Fibroblast of lung (primary cell): ENCODE results near the gene ATRN. TPM values are rescaled to one million over a fixed set of nuclear protein-coding genes. Genes with fewer than 3 reads are reported as not detected.

Experiments used
- DNase-seq, 2 donors: peaks; one replicate each; pipeline versions ENCODE4 v3.0.0 to v3.0.0-alpha.2; 2010; ENCODE audit warnings: low read depth in 2 of 2
- H2AFZ ChIP-seq: 2 replicates; pipeline ENCODE4 v1.5.1; 2012; ENCODE audit warnings: low read length, control low read depth, inconsistent platforms
- H3K27ac ChIP-seq: 2 replicates; pipeline ENCODE4 v1.5.1; 2011; ENCODE audit warnings: low read length, control low read depth; ENCODE audit not compliant: insufficient read depth
- H3K27me3 ChIP-seq: 2 replicates; pipeline ENCODE4 v1.5.1; 2011; ENCODE audit warnings: mild to moderate bottlenecking, low read length; ENCODE audit not compliant: control insufficient read depth, insufficient read depth
- H3K36me3 ChIP-seq: 2 replicates; pipeline ENCODE4 v1.5.1; 2011; ENCODE audit warnings: low read length; ENCODE audit not compliant: control insufficient read depth, insufficient read depth
- H3K4me1 ChIP-seq: 2 replicates; pipeline ENCODE4 v1.5.1; 2011; ENCODE audit warnings: low read length; ENCODE audit not compliant: control insufficient read depth, insufficient read depth; ENCODE audit errors: extremely low read depth
- H3K4me2 ChIP-seq: 2 replicates; pipeline ENCODE4 v1.5.1; 2011; ENCODE audit warnings: low read length, control low read depth; ENCODE audit not compliant: insufficient read depth; ENCODE audit errors: extremely low read depth
- H3K4me3 ChIP-seq, 4 experiments: fragments of 200-600 bp in 1 of 4; sonication (generic) in 1 of 4; replicated peaks in 1 of 4; 2 replicates each; pipeline ENCODE4 v1.5.1; 2011 to 2016; ENCODE audit warnings: low read length in 4 of 4, low read depth in 3 of 4, mild to moderate bottlenecking in 3 of 4, control low read depth in 2 of 4, inconsistent platforms in 1 of 4, mixed read lengths in 1 of 4; ENCODE audit not compliant: insufficient read depth in 1 of 4; ENCODE audit errors: control extremely low read depth in 1 of 4
- H3K79me2 ChIP-seq: 2 replicates; pipeline ENCODE4 v1.5.1; 2012; ENCODE audit warnings: mild to moderate bottlenecking, low read length, inconsistent platforms; ENCODE audit not compliant: control insufficient read depth, insufficient read depth
- H3K9ac ChIP-seq: 2 replicates; pipeline ENCODE4 v1.5.1; 2011; ENCODE audit warnings: mild to moderate bottlenecking, low read length, control low read depth; ENCODE audit not compliant: insufficient read depth
- H3K9me3 ChIP-seq: 2 replicates; pipeline ENCODE4 v1.5.1; 2012; ENCODE audit warnings: low read depth, low read length; ENCODE audit not compliant: control insufficient read depth, insufficient read depth
- H4K20me1 ChIP-seq: 2 replicates; pipeline ENCODE4 v1.5.1; 2011; ENCODE audit warnings: low read length; ENCODE audit not compliant: control insufficient read depth, insufficient read depth; ENCODE audit errors: extremely low read depth
- EZH2 ChIP-seq: IDR thresholded peaks from 2 replicates; pipeline ENCODE4 v1.5.1; 2012; ENCODE audit warnings: low read length, control low read depth, mild to moderate bottlenecking; ENCODE audit errors: missing control alignments
- polyA plus RNA-seq, 2 donors: library from polyadenylated mRNA; depleted of rRNA in 1 of 2; stranded (reverse) in 1 of 2; unstranded in 1 of 2; fragments of >200 nt; gene quantifications; 2 replicates each; pipeline ENCODE4 v1.2.1, GENCODE V29; 2011 to 2012; ENCODE audit warnings: missing spikeins in 1 of 2
- total RNA-seq: library from RNA; depleted of rRNA; stranded (reverse); fragments of >200 nt; gene quantifications from 2 replicates; pipeline ENCODE4 v1.2.1, GENCODE V29; 2014
- TF ChIP-seq, protein P1 (sequence below), 2 donors: IDR thresholded peaks in 1 of 2; conservative IDR thresholded peaks in 1 of 2; 1 replicate in 1 of 2; 2 replicates in 1 of 2; pipeline ENCODE4 v1.5.1; 2011 to 2012; ENCODE audit warnings: low read length in 2 of 2, control low read depth in 1 of 2, inconsistent platforms in 1 of 2, low read depth in 1 of 2, mild to moderate bottlenecking in 1 of 2

ATRN gene
- total and polyA plus RNA-seq, 2 donors (not counting 1 experiment from before 2014, with no cell fraction given) = 30.6 to 48.8 TPM

DNA sequence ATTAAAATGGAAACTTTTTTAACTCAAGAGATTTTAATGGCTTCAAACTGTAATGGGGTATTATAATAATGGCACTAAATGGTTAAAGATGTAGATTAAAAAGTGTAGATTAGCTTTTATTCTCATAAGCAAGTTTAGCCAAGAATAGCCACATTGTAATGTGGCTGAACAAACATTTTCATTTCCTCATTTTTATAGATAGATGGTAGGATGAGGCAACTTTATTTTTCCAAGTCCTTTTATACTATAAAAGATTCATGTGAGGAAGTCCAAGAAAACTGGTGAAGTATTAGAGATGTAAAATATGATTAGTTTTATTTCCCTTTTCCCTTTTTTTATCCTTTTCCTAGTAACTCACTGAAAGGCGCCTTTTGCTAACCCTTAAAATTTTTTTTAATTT lies 88.8 kb downstream of the ATRN start:
- Histone ChIP-seq H3K4me2 (no peak overlapping the region), H3K36me3 (peaks cover 1% of the 10 kb centered on the region), H4K20me1 (no peaks in the 10 kb centered on the region), H3K9ac (no peak overlapping the region), H3K4me3 (no peak overlapping the region), H3K9me3 (no peaks in the 10 kb centered on the region), H3K79me2 (no peaks in the 10 kb centered on the region), H3K4me1 (no peaks in the 10 kb centered on the region), H3K27me3 (no peaks in the 10 kb centered on the region), H3K27ac (no peak overlapping the region), H2AFZ (no peak overlapping the region)
- TF ChIP-seq EZH2 = no peak
- TF ChIP-seq, protein P1, sequence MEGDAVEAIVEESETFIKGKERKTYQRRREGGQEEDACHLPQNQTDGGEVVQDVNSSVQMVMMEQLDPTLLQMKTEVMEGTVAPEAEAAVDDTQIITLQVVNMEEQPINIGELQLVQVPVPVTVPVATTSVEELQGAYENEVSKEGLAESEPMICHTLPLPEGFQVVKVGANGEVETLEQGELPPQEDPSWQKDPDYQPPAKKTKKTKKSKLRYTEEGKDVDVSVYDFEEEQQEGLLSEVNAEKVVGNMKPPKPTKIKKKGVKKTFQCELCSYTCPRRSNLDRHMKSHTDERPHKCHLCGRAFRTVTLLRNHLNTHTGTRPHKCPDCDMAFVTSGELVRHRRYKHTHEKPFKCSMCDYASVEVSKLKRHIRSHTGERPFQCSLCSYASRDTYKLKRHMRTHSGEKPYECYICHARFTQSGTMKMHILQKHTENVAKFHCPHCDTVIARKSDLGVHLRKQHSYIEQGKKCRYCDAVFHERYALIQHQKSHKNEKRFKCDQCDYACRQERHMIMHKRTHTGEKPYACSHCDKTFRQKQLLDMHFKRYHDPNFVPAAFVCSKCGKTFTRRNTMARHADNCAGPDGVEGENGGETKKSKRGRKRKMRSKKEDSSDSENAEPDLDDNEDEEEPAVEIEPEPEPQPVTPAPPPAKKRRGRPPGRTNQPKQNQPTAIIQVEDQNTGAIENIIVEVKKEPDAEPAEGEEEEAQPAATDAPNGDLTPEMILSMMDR (conservative IDR thresholded peaks at IDR 0.05 in 1 of 2, IDR thresholded peaks at IDR 0.05 in 1 of 2; ENCODE audit: low read depth in 1 of 2, low read length in 2 of 2) = no peak
- DNase-seq = no peak

DNA sequence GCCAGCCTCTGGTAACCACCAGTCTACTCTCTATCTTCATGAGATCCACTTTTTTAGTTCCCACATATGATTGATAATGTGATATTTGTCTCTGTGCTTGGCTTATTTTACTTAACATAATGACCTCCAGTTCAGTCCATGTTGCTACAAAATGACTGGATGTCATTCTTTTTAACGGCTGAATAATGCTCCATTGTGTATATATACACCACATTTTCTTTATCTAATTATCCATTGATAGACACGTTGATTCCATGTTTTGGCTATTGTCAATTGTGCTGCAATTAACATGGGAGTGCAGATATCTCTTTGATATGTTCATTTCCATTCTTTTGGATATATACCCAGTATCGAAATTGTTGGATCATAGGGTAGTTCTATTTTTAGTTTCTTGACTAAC lies 89.3 kb downstream of the ATRN start:
- H3K4me3 ChIP-seq = no peak overlapping the region
- no peaks in the 10 kb centered on the region for H3K9me3 ChIP-seq
- H3K79me2 ChIP-seq = no peaks in the 10 kb centered on the region
- no peak overlapping the region for H3K4me2 ChIP-seq
- H3K36me3 ChIP-seq = peaks cover 1% of the 10 kb centered on the region
- H4K20me1 ChIP-seq = no peaks in the 10 kb centered on the region
- no peak for TF ChIP-seq EZH2
- TF ChIP-seq, protein P1 (conservative IDR thresholded peaks at IDR 0.05 in 1 of 2, IDR thresholded peaks at IDR 0.05 in 1 of 2; ENCODE audit: low read depth in 1 of 2, low read length in 2 of 2) = no peak
- no peak overlapping the region for H3K9ac ChIP-seq
- DNase-seq = no peak
- no peaks in the 10 kb centered on the region for H3K4me1 ChIP-seq
- H2AFZ ChIP-seq = no peak overlapping the region
- no peak overlapping the region for H3K27ac ChIP-seq
- no peaks in the 10 kb centered on the region for H3K27me3 ChIP-seq

DNA sequence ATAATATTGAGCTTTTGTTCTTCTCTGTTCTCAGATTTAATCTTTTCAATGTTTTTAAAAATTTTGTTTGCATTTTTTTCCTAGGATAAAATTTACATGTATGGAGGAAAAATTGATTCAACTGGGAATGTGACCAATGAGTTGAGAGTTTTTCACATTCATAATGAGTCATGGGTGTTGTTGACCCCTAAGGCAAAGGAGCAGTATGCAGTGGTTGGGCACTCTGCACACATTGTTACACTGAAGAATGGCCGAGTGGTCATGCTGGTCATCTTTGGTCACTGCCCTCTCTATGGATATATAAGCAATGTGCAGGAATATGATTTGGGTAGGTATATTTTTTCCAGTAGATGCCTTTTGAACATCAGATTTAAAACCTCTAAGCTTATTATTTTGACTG lies 89.8 kb downstream of the ATRN start:
- Histone ChIP-seq H3K79me2 (no peaks in the 10 kb centered on the region), H4K20me1 (no peaks in the 10 kb centered on the region), H3K4me1 (no peaks in the 10 kb centered on the region), H3K9ac (no peak overlapping the region), H3K4me2 (no peak overlapping the region), H2AFZ (no peak overlapping the region), H3K4me3 (no peak overlapping the region), H3K36me3 (peaks cover 1% of the 10 kb centered on the region), H3K9me3 (no peaks in the 10 kb centered on the region), H3K27ac (no peak overlapping the region), H3K27me3 (no peaks in the 10 kb centered on the region)
- TF ChIP-seq, protein P1 (conservative IDR thresholded peaks at IDR 0.05 in 1 of 2, IDR thresholded peaks at IDR 0.05 in 1 of 2; ENCODE audit: low read depth in 1 of 2, low read length in 2 of 2) = no peak
- TF ChIP-seq EZH2 = no peak
- DNase-seq = peak in 1 of 2 donors; percentile 23
